ENCODE results near the gene TMED10. TPM values are rescaled to one million over a fixed set of nuclear protein-coding genes. Genes with fewer than 3 reads are reported as not detected.

Gene TMED10
- total and polyA plus RNA-seq, 2 of the 13 experiments (the other 11 are each of a cell fraction or from before 2014, with no cell fraction given) = 311 to 377 TPM

GRCh38 chr14:75176142-75176820 is at the start of gene TMED10 (continued):
- TF ChIP-seq FOXK1 (CRISPR knock-in tag; IDR thresholded peaks at IDR 0.05; ENCODE audit: borderline replicate concordance, low read depth) = 0 out of 2 replicates have a peak, but pooled peaks have one; percentile 72
- no peak for TF ChIP-seq ZNF292 (CRISPR knock-in tag; IDR thresholded peaks at IDR 0.05; ENCODE audit: borderline replicate concordance, low read depth)
- no peak for TF ChIP-seq ZNF83 (CRISPR knock-in tag; IDR thresholded peaks at IDR 0.05; ENCODE audit: borderline replicate concordance)
- peak; percentile 80; the same call in 1 of the 2 replicates for TF ChIP-seq KDM5A (IDR thresholded peaks at IDR 0.05; ENCODE audit: borderline replicate concordance, low read length)
- peak; percentile 90 for TF ChIP-seq TAF1 (CRISPR knock-in tag; IDR thresholded peaks at IDR 0.05)
- peak; percentile 43 for TF ChIP-seq CEBPG (CRISPR knock-in tag; IDR thresholded peaks at IDR 0.05)
- peak; percentile 73 for TF ChIP-seq SMAD3 (CRISPR knock-in tag; IDR thresholded peaks at IDR 0.05)
- TF ChIP-seq MYC (CRISPR knock-in tag; IDR thresholded peaks at IDR 0.05; ENCODE audit: borderline replicate concordance) = peak; percentile 90
- TF ChIP-seq MIER3 (CRISPR knock-in tag; IDR thresholded peaks at IDR 0.05; ENCODE audit: borderline replicate concordance) = peak; percentile 60; the same call in 1 of the 2 replicates
- TF ChIP-seq, protein P1, sequence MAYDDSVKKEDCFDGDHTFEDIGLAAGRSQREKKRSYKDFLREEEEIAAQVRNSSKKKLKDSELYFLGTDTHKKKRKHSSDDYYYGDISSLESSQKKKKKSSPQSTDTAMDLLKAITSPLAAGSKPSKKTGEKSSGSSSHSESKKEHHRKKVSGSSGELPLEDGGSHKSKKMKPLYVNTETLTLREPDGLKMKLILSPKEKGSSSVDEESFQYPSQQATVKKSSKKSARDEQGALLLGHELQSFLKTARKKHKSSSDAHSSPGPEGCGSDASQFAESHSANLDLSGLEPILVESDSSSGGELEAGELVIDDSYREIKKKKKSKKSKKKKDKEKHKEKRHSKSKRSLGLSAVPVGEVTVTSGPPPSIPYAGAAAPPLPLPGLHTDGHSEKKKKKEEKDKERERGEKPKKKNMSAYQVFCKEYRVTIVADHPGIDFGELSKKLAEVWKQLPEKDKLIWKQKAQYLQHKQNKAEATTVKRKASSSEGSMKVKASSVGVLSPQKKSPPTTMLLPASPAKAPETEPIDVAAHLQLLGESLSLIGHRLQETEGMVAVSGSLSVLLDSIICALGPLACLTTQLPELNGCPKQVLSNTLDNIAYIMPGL (CRISPR knock-in tag; IDR thresholded peaks at IDR 0.05; ENCODE audit: borderline replicate concordance in 1 of 2, low read depth in 1 of 2) = peak; percentile 82 to 95; a peak in 3 of 4 replicates
- TF ChIP-seq DBP (CRISPR knock-in tag; IDR thresholded peaks at IDR 0.05; ENCODE audit: not compliant biosample characterization) = peak; percentile 32
- TF ChIP-seq, protein P2, sequence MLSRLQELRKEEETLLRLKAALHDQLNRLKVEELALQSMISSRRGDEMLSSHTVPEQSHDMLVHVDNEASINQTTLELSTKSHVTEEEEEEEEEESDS (CRISPR knock-in tag; IDR thresholded peaks at IDR 0.05; ENCODE audit: borderline replicate concordance) = no peak
- TF ChIP-seq KLF12 (CRISPR knock-in tag; IDR thresholded peaks at IDR 0.05; ENCODE audit: borderline replicate concordance) = peak; percentile 92; the same call in 1 of the 2 replicates
- TF ChIP-seq IRF2 (CRISPR knock-in tag; IDR thresholded peaks at IDR 0.05) = peak; percentile 64
- TF ChIP-seq MYNN (CRISPR knock-in tag; IDR thresholded peaks at IDR 0.05; ENCODE audit: low read depth) = peak; percentile 85; the same call in 1 of the 2 replicates
- TF ChIP-seq SYNCRIP (IDR thresholded peaks at IDR 0.05; ENCODE audit: insufficient read depth, low read depth, low read length) = no peak
- no peak for TF ChIP-seq ZSCAN21 (CRISPR knock-in tag; IDR thresholded peaks at IDR 0.05; ENCODE audit: borderline replicate concordance)
- TF ChIP-seq, protein P3, sequence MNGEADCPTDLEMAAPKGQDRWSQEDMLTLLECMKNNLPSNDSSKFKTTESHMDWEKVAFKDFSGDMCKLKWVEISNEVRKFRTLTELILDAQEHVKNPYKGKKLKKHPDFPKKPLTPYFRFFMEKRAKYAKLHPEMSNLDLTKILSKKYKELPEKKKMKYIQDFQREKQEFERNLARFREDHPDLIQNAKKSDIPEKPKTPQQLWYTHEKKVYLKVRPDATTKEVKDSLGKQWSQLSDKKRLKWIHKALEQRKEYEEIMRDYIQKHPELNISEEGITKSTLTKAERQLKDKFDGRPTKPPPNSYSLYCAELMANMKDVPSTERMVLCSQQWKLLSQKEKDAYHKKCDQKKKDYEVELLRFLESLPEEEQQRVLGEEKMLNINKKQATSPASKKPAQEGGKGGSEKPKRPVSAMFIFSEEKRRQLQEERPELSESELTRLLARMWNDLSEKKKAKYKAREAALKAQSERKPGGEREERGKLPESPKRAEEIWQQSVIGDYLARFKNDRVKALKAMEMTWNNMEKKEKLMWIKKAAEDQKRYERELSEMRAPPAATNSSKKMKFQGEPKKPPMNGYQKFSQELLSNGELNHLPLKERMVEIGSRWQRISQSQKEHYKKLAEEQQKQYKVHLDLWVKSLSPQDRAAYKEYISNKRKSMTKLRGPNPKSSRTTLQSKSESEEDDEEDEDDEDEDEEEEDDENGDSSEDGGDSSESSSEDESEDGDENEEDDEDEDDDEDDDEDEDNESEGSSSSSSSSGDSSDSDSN (CRISPR knock-in tag; IDR thresholded peaks at IDR 0.05) = peak; percentile 90
- TF ChIP-seq CBFB (CRISPR knock-in tag; IDR thresholded peaks at IDR 0.05) = no peak
- TF ChIP-seq ZNF577 (CRISPR knock-in tag; IDR thresholded peaks at IDR 0.05; ENCODE audit: borderline replicate concordance, low read depth) = no peak
- TF ChIP-seq GFI1 (CRISPR knock-in tag; IDR thresholded peaks at IDR 0.05; ENCODE audit: borderline replicate concordance) = peak; percentile 54; the same call in 1 of the 2 replicates
- peak; percentile 70; the same call in 1 of the 2 replicates for TF ChIP-seq ZNF678 (CRISPR knock-in tag; IDR thresholded peaks at IDR 0.05)
- TF ChIP-seq ZNF605 (CRISPR knock-in tag; IDR thresholded peaks at IDR 0.05) = peak; percentile 70
- TF ChIP-seq SATB2 (CRISPR knock-in tag; IDR thresholded peaks at IDR 0.05) = peak; percentile 79; the same call in 1 of the 2 replicates
